CD4-positive, alpha-beta T cell treated with Interleukin-2 at 100 ng/mL for 4 hours (primary cell): ENCODE data around the gene POT1.
A peak's percentile ranks its signal among the peaks of the same experiment; 100 is the strongest.

Experiments
- DNase-seq: peaks from one replicate; pipeline ENCODE4 v3.0.0-alpha.2; 2020; ENCODE audit warnings: low spot score

The POT1 gene

GRCh38 chr7:124909808-124910207, 19.8 kb downstream of the POT1 start:
- no peak for DNase-seq

- DNase-seq, result no peak
Measured at GRCh38 chr7:124908259-124908658, 21.4 kb downstream of the POT1 start.

- DNase-seq, result no peak
Measured at GRCh38 chr7:124907490-124907889, 22.1 kb downstream of the POT1 start.

GRCh38 chr7:124898531-124898930, 31.1 kb downstream of the POT1 start:
- DNase-seq, result no peak

GRCh38 chr7:124896001-124896400, 33.6 kb downstream of the POT1 start:
- DNase-seq, result no peak

- DNase-seq, result no peak
Measured at GRCh38 chr7:124893140-124893827, 36.3 kb downstream of the POT1 start.

- DNase-seq, result no peak
Measured at GRCh38 chr7:124887247-124887646, 42.4 kb downstream of the POT1 start.

GRCh38 chr7:124881981-124882380, 47.6 kb downstream of the POT1 start:
- DNase-seq, result no peak

GRCh38 chr7:124879771-124880170, 49.9 kb downstream of the POT1 start:
- no peak for DNase-seq

GRCh38 chr7:124879103-124879502, 50.5 kb downstream of the POT1 start:
- no peak for DNase-seq

GRCh38 chr7:124874644-124875163, 54.9 kb downstream of the POT1 start:
- DNase-seq, result no peak

- DNase-seq, result no peak
Measured at GRCh38 chr7:124857672-124858235, 71.9 kb downstream of the POT1 start.

GRCh38 chr7:124856299-124856888, 73.2 kb downstream of the POT1 start:
- DNase-seq, result peak; percentile 37

GRCh38 chr7:124843336-124843735, 86.3 kb downstream of the POT1 start:
- no peak for DNase-seq

- DNase-seq, result no peak
Measured at GRCh38 chr7:124840435-124840834, 89.2 kb downstream of the POT1 start.

GRCh38 chr7:124839687-124840086, 89.9 kb downstream of the POT1 start:
- DNase-seq, result no peak

GRCh38 chr7:124836173-124836572, 93.5 kb downstream of the POT1 start:
- no peak for DNase-seq

- DNase-seq, result no peak
Measured at GRCh38 chr7:124818807-124819206, 110.8 kb downstream of the POT1 start.

GRCh38 chr7:124813994-124814798, 115.4 kb downstream of the POT1 start:
- no peak for DNase-seq

GRCh38 chr7:124812764-124813163, 116.9 kb downstream of the POT1 start:
- DNase-seq, result no peak

- DNase-seq, result no peak
Measured at GRCh38 chr7:124811341-124811740, 118.3 kb downstream of the POT1 start.

- no peak for DNase-seq
Measured at GRCh38 chr7:124810605-124811004, 119.0 kb downstream of the POT1 start.

- DNase-seq, result no peak
Measured at GRCh38 chr7:124808206-124808605, 121.4 kb downstream of the POT1 start.
